Tibial nerve (tissue), 3 donors: ENCODE results near the gene PCDH9.

Source experiments
- POLR2A ChIP-seq, 2 donors: fragments of 450-650 bp; IDR thresholded peaks; one replicate each; pipeline ENCODE4 v1.6.1; 2017; ENCODE audit warnings: antibody characterized with exemption in 2 of 2, mild to moderate bottlenecking in 2 of 2, moderate library complexity in 2 of 2
- TF ChIP-seq, protein P1 (sequence below), 5 experiments: fragments of 200-600 bp in 3 of 5; fragments of 450-650 bp in 2 of 5; sonication (generic) in 3 of 5; IDR thresholded peaks; one replicate each; pipeline ENCODE4 v1.5.1; 2016 to 2019; ENCODE audit warnings: antibody characterized with exemption in 5 of 5, mild to moderate bottlenecking in 3 of 5, moderate library complexity in 2 of 5

DNA sequence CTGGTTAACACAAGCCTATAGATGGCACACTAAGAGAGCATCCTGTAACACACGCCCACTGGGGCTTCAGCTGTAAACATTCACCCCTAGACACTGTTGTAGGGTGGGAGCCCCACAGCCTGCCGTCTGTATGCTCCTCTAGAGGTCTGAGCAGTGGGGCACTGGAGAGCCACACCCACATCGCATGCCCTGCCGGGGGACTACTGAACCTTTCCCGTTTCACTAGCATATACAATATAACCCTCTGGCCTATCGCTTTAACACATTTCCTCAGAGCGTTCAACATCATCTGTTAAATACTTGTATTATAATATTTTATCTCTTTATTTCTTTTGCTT is 73.4 kb downstream of the PCDH9 start:
- TF ChIP-seq, protein P1, sequence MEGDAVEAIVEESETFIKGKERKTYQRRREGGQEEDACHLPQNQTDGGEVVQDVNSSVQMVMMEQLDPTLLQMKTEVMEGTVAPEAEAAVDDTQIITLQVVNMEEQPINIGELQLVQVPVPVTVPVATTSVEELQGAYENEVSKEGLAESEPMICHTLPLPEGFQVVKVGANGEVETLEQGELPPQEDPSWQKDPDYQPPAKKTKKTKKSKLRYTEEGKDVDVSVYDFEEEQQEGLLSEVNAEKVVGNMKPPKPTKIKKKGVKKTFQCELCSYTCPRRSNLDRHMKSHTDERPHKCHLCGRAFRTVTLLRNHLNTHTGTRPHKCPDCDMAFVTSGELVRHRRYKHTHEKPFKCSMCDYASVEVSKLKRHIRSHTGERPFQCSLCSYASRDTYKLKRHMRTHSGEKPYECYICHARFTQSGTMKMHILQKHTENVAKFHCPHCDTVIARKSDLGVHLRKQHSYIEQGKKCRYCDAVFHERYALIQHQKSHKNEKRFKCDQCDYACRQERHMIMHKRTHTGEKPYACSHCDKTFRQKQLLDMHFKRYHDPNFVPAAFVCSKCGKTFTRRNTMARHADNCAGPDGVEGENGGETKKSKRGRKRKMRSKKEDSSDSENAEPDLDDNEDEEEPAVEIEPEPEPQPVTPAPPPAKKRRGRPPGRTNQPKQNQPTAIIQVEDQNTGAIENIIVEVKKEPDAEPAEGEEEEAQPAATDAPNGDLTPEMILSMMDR (IDR thresholded peaks at IDR 0.05): no peak
- TF ChIP-seq POLR2A (IDR thresholded peaks at IDR 0.05): no peak
